ENCODE results near the gene GAB1.

The GAB1 gene

GRCh38 chr4:143403553-143403820 is 66.8 kb downstream of the GAB1 start:
- no peak overlapping the region for H3K4me3 ChIP-seq (IDR thresholded peaks at IDR 0.05; ENCODE audit: insufficient read depth, low read depth, low read length)
- peaks cover 15% of the 10 kb centered on the region; the same call in 1 of the 2 replicates for H3K79me2 ChIP-seq (ENCODE audit: insufficient read depth, low read depth)
- peak overlapping the region; percentile 89 for H3K4me2 ChIP-seq
- H3K36me3 ChIP-seq (ENCODE audit: insufficient read depth): no peaks in the 10 kb centered on the region
- peaks cover 80% of the 10 kb centered on the region for H3K4me1 ChIP-seq (ENCODE audit: low read depth, poor library complexity, severe bottlenecking)
- TF ChIP-seq CTCF (conservative IDR thresholded peaks at IDR 0.05; ENCODE audit: low read depth, low read length): no peak
- no peaks in the 10 kb centered on the region for H3K27me3 ChIP-seq (ENCODE audit: insufficient read depth, low read depth)
- no peaks in the 10 kb centered on the region for H4K20me1 ChIP-seq (ENCODE audit: insufficient read depth)
- peak overlapping the region; percentile 41 for H3K27ac ChIP-seq
- H2AFZ ChIP-seq (ENCODE audit: low read depth): no peak overlapping the region
- H3K9ac ChIP-seq: peak overlapping the region; percentile 9; the same call in 1 of the 2 replicates

GRCh38 chr4:143404555-143404954 is 67.9 kb downstream of the GAB1 start:
- Histone ChIP-seq H3K4me2 (peak overlapping the region; percentile 89), H3K79me2 (ENCODE audit: insufficient read depth, low read depth) (peaks cover 15% of the 10 kb centered on the region; the same call in 1 of the 2 replicates), H3K36me3 (ENCODE audit: insufficient read depth) (no peaks in the 10 kb centered on the region), H3K4me3 (IDR thresholded peaks at IDR 0.05; ENCODE audit: insufficient read depth, low read depth, low read length) (no peak overlapping the region), H3K27ac (peak overlapping the region; percentile 41), H3K4me1 (ENCODE audit: low read depth, poor library complexity, severe bottlenecking) (peaks cover 72% of the 10 kb centered on the region), H2AFZ (ENCODE audit: low read depth) (peak overlapping the region; percentile 24), H4K20me1 (ENCODE audit: insufficient read depth) (no peaks in the 10 kb centered on the region), H3K27me3 (ENCODE audit: insufficient read depth, low read depth) (no peaks in the 10 kb centered on the region), H3K9ac (peak overlapping the region; percentile 15; the same call in 1 of the 2 replicates)
- 0 out of 2 replicates have a peak, but pooled peaks have one; percentile 8 for TF ChIP-seq CTCF (conservative IDR thresholded peaks at IDR 0.05; ENCODE audit: low read depth, low read length)

DNA sequence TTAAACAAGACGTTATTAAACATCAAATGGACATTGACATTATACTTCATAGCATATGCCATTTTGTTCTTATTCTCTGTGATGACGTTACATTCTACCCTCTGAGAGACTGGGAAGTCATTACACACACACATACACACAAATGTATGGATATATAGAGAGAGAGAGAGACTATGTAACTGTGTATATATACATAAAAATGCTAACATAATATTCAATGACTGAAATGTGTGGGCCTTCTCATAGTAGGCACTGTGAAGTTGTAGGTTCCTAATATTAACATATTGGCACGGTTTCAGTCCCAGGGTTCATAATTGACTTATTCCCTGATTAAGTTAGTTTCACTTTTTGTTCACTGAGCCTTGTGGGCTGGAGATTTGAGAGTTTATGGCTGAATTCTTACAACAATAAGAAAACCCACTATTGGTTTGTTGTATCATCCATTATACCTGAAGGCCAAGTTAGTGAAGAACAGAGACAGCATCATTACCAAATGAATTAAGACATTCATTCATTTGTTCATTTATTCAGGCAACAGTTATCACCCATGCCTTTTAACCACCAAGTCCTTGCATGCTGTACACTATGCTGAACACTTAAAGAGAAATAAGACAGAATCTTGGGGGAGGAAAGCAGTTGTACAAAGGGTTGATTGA is 68.5 kb downstream of the GAB1 start:
- Histone ChIP-seq H3K79me2 (ENCODE audit: insufficient read depth, low read depth) (peaks cover 15% of the 10 kb centered on the region; the same call in 1 of the 2 replicates), H3K27me3 (ENCODE audit: insufficient read depth, low read depth) (no peaks in the 10 kb centered on the region), H3K9ac (peak overlapping the region; percentile 15; the same call in 1 of the 2 replicates), H3K4me2 (peak overlapping the region; percentile 89), H2AFZ (ENCODE audit: low read depth) (peak overlapping the region; percentile 24), H3K36me3 (ENCODE audit: insufficient read depth) (no peaks in the 10 kb centered on the region), H3K4me3 (IDR thresholded peaks at IDR 0.05; ENCODE audit: insufficient read depth, low read depth, low read length) (no peak overlapping the region), H3K27ac (peak overlapping the region; percentile 41), H4K20me1 (ENCODE audit: insufficient read depth) (no peaks in the 10 kb centered on the region), H3K4me1 (ENCODE audit: low read depth, poor library complexity, severe bottlenecking) (peaks cover 66% of the 10 kb centered on the region)
- no peak for TF ChIP-seq CTCF (conservative IDR thresholded peaks at IDR 0.05; ENCODE audit: low read depth, low read length)

DNA sequence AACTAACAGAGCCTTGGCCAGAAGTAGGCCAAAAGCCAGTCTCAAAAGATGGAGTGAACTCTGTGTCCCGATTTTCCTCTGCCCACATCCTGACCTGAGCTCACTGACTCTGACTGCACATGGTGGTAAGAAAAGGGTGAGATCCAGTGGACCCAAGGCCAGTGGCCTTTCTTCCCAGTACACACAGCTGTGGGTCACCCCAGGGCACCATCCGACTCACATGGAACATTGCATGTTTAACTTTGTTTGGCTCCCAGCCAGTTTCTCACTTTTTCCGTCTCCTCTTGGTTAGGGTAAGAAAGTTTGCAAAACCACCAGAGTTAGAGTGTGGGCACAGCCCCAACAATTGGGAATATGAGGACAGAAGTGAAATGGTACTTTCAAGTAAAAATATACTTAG is 69.8 kb downstream of the GAB1 start:
- no peak overlapping the region for H3K27ac ChIP-seq
- no peak overlapping the region for H3K9ac ChIP-seq
- H3K4me2 ChIP-seq: peak overlapping the region; percentile 89; the same call in 1 of the 2 replicates
- H3K27me3 ChIP-seq (ENCODE audit: insufficient read depth, low read depth): no peaks in the 10 kb centered on the region
- H2AFZ ChIP-seq (ENCODE audit: low read depth): no peak overlapping the region
- H3K79me2 ChIP-seq (ENCODE audit: insufficient read depth, low read depth): peaks cover 20% of the 10 kb centered on the region; the same call in 1 of the 2 replicates
- no peak for TF ChIP-seq CTCF (conservative IDR thresholded peaks at IDR 0.05; ENCODE audit: low read depth, low read length)
- no peak overlapping the region for H3K4me3 ChIP-seq (IDR thresholded peaks at IDR 0.05; ENCODE audit: insufficient read depth, low read depth, low read length)
- H3K36me3 ChIP-seq (ENCODE audit: insufficient read depth): no peaks in the 10 kb centered on the region
- H4K20me1 ChIP-seq (ENCODE audit: insufficient read depth): no peaks in the 10 kb centered on the region
- H3K4me1 ChIP-seq (ENCODE audit: low read depth, poor library complexity, severe bottlenecking): peaks cover 63% of the 10 kb centered on the region

Data from KMS-11 (cell line).